Activated naive CD8-positive, alpha-beta T cell treated with anti-CD3 and anti-CD28 coated beads, Interleukin-2, amount 50 U/mL, for 24 hours (primary cell): ENCODE results near the gene TEX2.

ENCODE experiments used
- ATAC-seq: fragments of 150-1000 bp; cut with Tn5 transposase; one replicate; pipeline ENCODE4 v1.10.0; 2021
- DNase-seq: peaks from one replicate; pipeline ENCODE4 v3.0.0; 2021
- H3K27ac Mint-ChIP-seq: one replicate; pipeline ENCODE4 v1.8.0; 2021; ENCODE audit warnings: mild to moderate bottlenecking, mixed read lengths
- H3K27me3 Mint-ChIP-seq: one replicate; pipeline ENCODE4 v1.8.0; 2021; ENCODE audit warnings: mixed read lengths
- H3K36me3 Mint-ChIP-seq: one replicate; pipeline ENCODE4 v1.8.0; 2021; ENCODE audit warnings: low read depth, mixed read lengths
- H3K4me1 Mint-ChIP-seq: one replicate; pipeline ENCODE4 v1.8.0; 2021; ENCODE audit warnings: mixed read lengths
- H3K4me3 Mint-ChIP-seq: one replicate; pipeline ENCODE4 v1.8.0; 2021; ENCODE audit warnings: mild to moderate bottlenecking, moderate library complexity, mixed read lengths
- H3K9me3 Mint-ChIP-seq: one replicate; pipeline ENCODE4 v1.8.0; 2021; ENCODE audit warnings: mixed read lengths

The TEX2 gene

GRCh38 chr17:64115822-64116534 lies 147.1 kb downstream of the TEX2 start:
- Mint-ChIP-seq H3K4me3 (peak overlapping the region; percentile 59), H3K36me3 (peaks cover 4% of the 10 kb centered on the region), H3K4me1 (peaks cover 77% of the 10 kb centered on the region), H3K27me3 (no peaks in the 10 kb centered on the region), H3K27ac (peak overlapping the region; percentile 92), H3K9me3 (no peaks in the 10 kb centered on the region)
- DNase-seq (no peak), ATAC-seq (peak; percentile 65)

DNA sequence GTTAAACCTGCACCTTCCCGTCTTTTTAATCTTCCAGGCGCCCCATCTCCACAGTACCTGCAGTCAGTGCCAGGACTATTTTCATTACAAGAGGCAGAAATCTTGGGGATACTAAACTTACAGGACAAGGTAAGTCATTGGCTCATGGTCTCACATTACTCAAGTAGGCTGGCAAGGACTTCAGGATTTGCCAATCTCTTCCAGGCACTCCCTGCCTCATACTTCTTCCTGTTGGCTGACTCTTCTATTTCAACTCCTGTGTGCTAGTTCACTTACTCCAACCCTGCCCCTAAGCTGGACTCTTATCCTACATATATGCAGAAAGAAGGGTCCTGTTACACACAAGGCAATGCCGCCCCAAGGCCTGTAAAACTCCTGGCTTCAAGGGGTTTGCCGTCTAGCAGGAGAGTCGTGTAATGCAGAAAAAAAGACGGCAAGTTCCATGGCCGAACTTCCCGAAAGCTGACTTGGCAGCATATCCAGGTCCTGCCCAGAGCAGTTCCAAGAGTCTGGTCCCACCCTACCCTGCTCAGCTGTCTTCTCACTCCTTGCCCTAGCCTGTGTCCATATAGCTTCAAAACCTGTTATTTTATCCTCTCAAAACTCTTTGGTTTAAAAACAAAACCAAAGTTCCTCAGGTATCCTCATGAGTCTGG lies 147.9 kb downstream of the TEX2 start:
- peak overlapping the region; percentile 92 for H3K27ac Mint-ChIP-seq
- no peak for DNase-seq
- H3K36me3 Mint-ChIP-seq: peaks cover 6% of the 10 kb centered on the region
- ATAC-seq: no peak
- H3K4me1 Mint-ChIP-seq: peaks cover 73% of the 10 kb centered on the region
- H3K9me3 Mint-ChIP-seq: no peaks in the 10 kb centered on the region
- H3K27me3 Mint-ChIP-seq: no peaks in the 10 kb centered on the region
- peak overlapping the region; percentile 59 for H3K4me3 Mint-ChIP-seq

DNA sequence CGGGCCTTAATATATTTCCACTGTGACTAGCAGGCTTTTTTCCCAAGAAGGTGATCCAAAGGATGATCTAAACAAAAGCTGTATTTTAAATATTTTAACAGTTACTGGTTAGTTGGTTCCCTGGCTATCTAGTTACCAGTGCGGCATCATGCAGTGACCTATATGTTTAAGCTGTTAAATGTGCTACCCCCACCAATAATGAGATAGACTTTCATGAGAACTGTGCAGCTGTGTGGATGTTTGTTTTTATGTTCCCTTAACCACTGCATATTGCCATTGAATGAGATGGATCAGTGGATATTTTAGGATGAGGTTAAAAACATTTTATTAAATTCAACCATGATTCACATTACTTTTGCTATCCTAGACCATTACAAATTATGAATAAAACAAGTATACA lies 150.1 kb downstream of the TEX2 start:
- no peak overlapping the region for H3K4me3 Mint-ChIP-seq
- H3K9me3 Mint-ChIP-seq: no peaks in the 10 kb centered on the region
- peaks cover 6% of the 10 kb centered on the region for H3K36me3 Mint-ChIP-seq
- no peak for ATAC-seq
- peaks cover 72% of the 10 kb centered on the region for H3K4me1 Mint-ChIP-seq
- H3K27me3 Mint-ChIP-seq: no peaks in the 10 kb centered on the region
- no peak overlapping the region for H3K27ac Mint-ChIP-seq
- no peak for DNase-seq

- no peak overlapping the region for H3K27ac Mint-ChIP-seq
- no peaks in the 10 kb centered on the region for H3K9me3 Mint-ChIP-seq
- H3K27me3 Mint-ChIP-seq: no peaks in the 10 kb centered on the region
- H3K36me3 Mint-ChIP-seq: peaks cover 6% of the 10 kb centered on the region
- DNase-seq (no peak), ATAC-seq (no peak)
- H3K4me3 Mint-ChIP-seq: no peak overlapping the region
- H3K4me1 Mint-ChIP-seq: peaks cover 74% of the 10 kb centered on the region
Measured at GRCh38 chr17:64111831-64112230, 151.2 kb downstream of the TEX2 start.

- no peak for DNase-seq
- no peak for ATAC-seq
- H3K27me3 Mint-ChIP-seq: no peaks in the 10 kb centered on the region
- peaks cover 6% of the 10 kb centered on the region for H3K36me3 Mint-ChIP-seq
- no peak overlapping the region for H3K4me3 Mint-ChIP-seq
- no peaks in the 10 kb centered on the region for H3K9me3 Mint-ChIP-seq
- peaks cover 71% of the 10 kb centered on the region for H3K4me1 Mint-ChIP-seq
- no peak overlapping the region for H3K27ac Mint-ChIP-seq
Measured at GRCh38 chr17:64110379-64111152, 152.5 kb downstream of the TEX2 start.

GRCh38 chr17:64109400-64109799 lies 153.7 kb downstream of the TEX2 start:
- H3K27ac Mint-ChIP-seq: peak overlapping the region; percentile 50
- peaks cover 4% of the 10 kb centered on the region for H3K36me3 Mint-ChIP-seq
- H3K4me1 Mint-ChIP-seq: peaks cover 64% of the 10 kb centered on the region
- DNase-seq: no peak
- no peaks in the 10 kb centered on the region for H3K27me3 Mint-ChIP-seq
- H3K4me3 Mint-ChIP-seq: no peak overlapping the region
- no peak for ATAC-seq
- H3K9me3 Mint-ChIP-seq: no peaks in the 10 kb centered on the region

DNA sequence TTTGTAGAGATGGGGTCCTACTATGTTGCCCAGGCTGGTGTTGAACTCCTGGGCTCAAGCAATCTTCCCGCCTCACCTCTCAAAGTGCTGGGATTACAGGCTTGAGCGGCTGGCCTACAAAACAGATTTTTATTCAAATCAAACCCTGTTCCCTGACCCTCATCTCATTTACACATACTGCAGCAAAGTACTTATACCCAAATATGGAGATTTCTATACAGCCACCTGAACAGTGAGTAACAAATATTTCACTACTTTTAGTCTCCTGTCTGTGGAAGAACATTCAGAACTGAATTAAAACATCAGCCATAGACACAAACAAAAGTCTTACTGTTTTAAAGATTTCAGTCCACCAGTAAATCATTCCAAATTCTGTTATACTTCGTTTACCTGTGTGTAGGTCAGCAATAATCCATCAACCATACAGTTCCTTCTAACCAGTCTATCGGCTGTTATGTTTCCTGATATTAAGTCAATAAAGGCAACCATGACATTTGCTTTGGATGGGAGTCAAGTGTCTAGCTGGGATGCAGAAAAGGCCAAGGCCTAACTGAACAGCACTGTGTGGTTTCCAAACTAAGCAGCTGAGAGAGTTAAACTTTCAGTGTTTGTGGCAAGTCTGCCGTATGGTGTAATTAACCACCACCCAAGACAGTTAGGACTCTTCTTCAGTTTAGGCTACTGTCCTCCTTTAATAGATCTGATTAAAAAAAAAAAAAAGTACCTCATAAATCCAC lies 155.4 kb downstream of the TEX2 start:
- Mint-ChIP-seq H3K4me3 (no peak overlapping the region), H3K27me3 (no peaks in the 10 kb centered on the region), H3K36me3 (peaks cover 4% of the 10 kb centered on the region), H3K4me1 (peaks cover 70% of the 10 kb centered on the region), H3K9me3 (no peaks in the 10 kb centered on the region), H3K27ac (peak overlapping the region; percentile 16)
- no peak for ATAC-seq
- no peak for DNase-seq

- Mint-ChIP-seq H3K4me1 (peaks cover 68% of the 10 kb centered on the region), H3K27ac (peak overlapping the region; percentile 68), H3K27me3 (no peaks in the 10 kb centered on the region), H3K36me3 (peaks cover 4% of the 10 kb centered on the region), H3K9me3 (no peaks in the 10 kb centered on the region), H3K4me3 (no peak overlapping the region)
- DNase-seq (no peak), ATAC-seq (no peak)
Measured at GRCh38 chr17:64106918-64107317, 156.1 kb downstream of the TEX2 start.

DNA sequence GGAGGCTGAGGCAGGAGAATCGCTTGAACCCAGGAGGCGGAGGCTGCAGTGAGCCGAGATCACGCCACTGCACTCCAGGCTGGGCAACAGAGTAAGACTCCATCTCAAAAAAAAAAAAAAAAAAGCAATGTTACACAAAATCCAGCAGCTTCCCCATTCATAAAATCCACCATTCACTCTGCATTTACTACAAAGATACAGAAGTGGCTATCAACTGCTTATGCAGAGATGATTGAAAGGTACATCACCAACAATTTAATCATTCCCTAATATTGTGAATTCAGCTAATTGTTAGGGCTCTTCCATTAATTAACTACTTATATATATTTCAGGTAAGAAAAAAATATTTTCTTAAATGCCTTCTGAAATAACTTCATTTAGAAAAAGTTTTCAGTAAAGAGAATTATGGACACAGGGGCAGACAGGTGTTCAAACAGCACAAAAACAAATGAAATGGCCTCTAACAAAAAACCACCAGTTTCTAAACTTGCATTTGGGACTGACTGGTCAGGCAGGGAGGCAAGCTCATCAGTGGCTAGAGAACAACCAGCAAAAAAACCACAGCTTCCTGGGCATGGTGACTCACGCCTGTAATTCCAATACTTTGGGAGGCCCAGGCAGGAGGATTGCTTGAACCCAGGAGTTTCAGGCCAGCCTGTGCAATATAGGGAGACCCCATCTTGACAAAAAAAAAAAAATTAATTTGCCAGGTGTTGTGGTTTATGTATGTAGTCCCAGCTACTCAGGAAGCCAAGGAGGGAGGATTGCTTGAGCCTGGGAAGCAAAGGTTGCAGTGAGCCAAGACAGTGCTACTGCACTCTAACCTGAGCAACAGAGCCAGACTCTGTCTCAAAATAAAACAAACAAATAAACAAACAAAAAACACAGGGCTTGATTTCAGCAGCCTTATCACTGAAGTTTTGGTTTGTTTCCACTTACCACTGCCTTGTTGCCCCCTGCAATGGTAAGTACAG lies 159.4 kb downstream of the TEX2 start:
- Mint-ChIP-seq H3K27ac (no peak overlapping the region), H3K36me3 (no peaks in the 10 kb centered on the region), H3K9me3 (no peaks in the 10 kb centered on the region), H3K4me3 (no peak overlapping the region), H3K4me1 (peaks cover 62% of the 10 kb centered on the region), H3K27me3 (no peaks in the 10 kb centered on the region)
- ATAC-seq (peak; percentile 31), DNase-seq (no peak)

DNA sequence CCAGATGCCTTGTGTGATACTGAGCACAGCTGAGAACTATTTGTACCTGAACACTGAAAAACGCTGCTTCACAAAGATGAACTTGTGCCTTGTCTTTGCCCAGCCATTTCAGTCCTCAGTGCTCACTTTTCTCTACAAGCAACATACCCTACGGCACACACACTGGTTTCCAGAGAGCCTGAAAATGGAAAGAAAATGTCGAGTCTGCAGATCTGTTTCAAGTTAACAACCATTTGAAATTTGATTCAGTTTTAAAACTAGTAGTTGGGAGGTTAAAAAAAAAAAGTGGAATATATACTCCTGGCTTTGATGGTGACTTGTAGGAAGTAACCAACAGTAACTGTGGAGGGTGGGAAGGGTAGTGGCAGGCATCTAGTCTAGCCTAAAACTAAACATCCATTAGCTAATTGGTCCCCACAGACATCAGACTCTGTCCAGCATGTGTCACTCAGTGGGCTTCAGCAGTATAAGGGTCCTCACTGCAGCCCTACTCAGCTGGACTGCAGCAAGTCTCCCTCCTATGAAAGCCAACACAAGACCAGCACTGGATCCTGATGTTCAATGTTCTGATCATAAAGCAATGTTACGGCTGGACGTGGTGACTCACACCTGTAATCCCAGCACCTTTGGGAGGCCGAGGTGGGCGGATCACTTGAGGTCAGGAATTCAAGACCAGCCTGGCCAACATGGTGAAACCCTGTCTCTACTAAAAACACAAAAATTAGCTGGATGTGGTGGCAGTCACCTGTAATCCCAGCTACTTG lies 160.3 kb downstream of the TEX2 start:
- peaks cover 55% of the 10 kb centered on the region for H3K4me1 Mint-ChIP-seq
- H3K27me3 Mint-ChIP-seq: no peaks in the 10 kb centered on the region
- DNase-seq (no peak), ATAC-seq (no peak)
- H3K9me3 Mint-ChIP-seq: no peaks in the 10 kb centered on the region
- no peak overlapping the region for H3K4me3 Mint-ChIP-seq
- H3K27ac Mint-ChIP-seq: no peak overlapping the region
- no peaks in the 10 kb centered on the region for H3K36me3 Mint-ChIP-seq

- DNase-seq (no peak), ATAC-seq (no peak)
- no peak overlapping the region for H3K4me3 Mint-ChIP-seq
- H3K9me3 Mint-ChIP-seq: no peaks in the 10 kb centered on the region
- peaks cover 20% of the 10 kb centered on the region for H3K36me3 Mint-ChIP-seq
- H3K4me1 Mint-ChIP-seq: peaks cover 56% of the 10 kb centered on the region
- no peaks in the 10 kb centered on the region for H3K27me3 Mint-ChIP-seq
- no peak overlapping the region for H3K27ac Mint-ChIP-seq
Measured at GRCh38 chr17:64099543-64099942, 163.5 kb downstream of the TEX2 start.
